GM19328 (cell line): ENCODE results near the gene ARHGEF28.

Experiments used
- ATAC-seq: cut with Tn5 transposase; IDR thresholded peaks from one replicate; pipeline ENCODE4 v1.9.1; 2021; ENCODE audit warnings: mild to moderate bottlenecking, moderate library complexity; ENCODE audit not compliant: unreplicated experiment

Gene ARHGEF28

DNA sequence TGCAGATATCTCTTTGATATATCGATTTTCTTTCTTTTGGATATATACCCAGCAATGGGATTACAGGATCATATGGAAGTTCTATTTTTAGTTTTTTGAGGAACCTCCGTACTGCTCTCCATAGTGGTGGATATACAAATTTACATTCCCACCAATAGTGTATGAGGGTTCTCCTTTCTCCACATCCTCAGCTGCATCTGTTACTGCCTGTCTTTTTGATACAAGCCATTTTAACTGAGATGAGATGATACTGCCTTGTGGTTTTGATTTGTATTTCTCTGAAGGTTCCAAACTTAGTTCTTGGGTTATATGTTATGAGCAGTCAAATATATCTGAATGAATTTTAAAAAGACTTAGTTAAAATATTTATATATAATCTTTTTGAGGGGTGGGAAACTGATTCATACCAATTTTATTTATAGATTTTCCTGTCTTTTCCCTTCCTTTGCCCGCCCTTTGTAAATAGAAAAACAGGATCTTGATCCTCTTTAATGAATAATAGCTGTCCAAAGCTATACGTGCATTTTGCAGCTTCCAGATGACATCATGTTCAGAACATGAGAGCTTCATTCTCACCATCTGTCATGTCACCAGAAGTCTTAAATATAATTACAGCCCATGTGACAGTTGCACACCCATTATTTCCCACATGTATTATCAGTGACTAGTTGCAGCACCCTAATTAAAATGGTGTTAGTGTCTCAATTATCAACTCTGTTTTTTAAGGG lies 6.2 kb upstream of the ARHGEF28 start:
- ATAC-seq = no peak

DNA sequence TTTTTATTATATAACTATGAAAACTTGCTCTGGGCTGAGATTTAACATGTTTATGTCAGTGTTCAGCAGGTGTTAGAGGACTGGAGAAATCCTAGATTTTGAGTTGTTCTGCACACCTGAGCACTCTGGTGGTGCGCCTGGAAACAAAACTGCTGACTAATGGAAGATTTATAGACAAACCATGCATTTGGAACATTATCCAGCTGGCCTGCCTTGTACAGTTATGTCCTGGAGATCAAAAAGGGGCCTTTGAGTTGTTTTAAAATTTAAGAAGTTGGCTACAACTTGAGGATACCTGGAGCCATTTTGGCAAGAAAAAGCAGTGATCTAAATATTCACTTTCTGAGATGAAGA lies 5.7 kb upstream of the ARHGEF28 start:
- ATAC-seq = no peak

DNA sequence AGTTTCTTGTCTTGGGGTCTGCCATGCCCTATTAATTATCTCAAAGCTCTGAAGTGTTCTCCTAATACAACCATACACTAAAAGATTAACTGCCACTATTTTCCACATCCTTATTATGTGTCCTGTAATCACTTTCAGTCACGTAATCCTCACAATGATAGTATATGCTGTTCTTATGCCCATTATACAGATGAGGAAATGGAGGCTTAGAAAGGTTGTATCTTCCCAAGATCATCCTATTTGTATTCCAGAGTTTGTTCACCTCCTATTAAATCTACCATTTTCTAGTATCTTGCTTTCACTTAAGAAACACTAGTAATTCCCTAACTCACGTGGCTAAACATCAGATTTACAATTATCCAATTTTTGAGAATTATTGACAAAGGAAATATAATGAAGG lies 2.9 kb upstream of the ARHGEF28 start:
- no peak for ATAC-seq

DNA sequence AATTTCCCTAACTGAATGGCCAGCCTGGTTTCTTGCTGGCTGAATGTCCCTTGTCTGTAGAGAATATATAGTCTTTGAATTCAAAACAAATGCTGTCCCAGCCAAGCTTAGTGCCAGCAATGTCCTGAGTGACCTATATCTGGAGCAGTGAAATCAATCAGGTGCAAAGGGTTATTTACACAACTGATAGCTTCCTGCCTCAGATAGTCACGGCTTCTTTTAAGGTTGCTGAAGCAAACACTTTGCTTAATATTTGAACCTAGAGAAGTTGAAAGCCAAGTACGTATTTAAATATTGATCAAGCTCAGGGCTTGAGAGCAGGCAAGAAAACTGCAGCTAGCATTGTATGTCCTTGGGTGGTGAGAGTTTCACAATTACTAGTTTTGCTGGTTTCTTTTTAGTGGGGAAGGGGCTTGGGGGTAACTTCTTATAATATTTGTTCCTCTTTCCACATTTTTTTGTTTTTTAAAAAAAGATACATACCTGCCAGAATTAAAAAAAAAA lies 2.0 kb upstream of the ARHGEF28 start:
- ATAC-seq = no peak

DNA sequence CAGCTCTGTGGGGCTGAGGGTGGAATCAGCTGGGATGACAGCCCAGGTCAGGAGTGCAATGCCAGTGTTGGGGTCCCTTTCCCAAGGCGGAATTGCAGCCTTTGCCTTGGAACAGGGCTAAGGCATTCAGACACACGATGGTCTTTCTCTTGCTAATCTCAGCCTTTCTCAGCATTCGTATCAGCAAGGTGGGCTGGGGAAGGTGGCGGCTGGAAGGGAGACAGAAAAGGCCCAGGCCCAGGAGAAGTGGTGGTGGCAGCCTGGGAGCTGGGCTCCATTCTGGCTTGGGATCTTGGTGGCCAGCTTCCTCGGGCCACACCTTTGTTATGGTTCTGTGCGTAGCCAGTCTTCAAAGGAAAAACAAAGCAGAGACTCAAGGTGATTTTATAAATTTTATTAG lies 1.1 kb upstream of the ARHGEF28 start:
- no peak for ATAC-seq

DNA sequence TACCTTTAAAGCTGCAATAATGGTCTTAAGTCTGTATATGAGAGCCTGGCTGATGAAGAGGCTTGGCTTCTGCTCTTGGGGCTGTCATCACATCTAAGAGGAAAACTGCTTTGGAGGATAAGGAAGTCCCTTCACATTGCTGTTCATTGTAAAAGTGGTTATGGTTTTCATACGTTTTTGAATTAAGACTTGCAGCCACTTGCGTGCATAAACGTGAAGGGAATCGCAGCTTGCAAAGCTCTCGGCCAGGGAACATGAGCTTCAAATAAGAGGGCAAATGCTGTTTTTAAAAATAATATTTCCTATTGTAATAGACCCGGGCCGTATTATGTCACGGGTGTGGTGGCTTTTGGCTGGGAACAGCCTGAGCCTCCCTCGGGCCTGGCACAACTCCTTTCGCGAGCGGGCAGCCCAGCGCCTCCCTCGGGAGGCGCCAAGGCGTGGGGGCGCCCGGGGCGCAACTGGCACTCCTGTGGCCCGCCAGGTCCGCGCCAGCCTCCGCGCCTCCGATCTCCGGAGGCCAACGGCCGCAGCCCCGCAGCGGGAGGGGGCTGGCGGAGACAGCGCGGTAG lies 538 bp upstream of the ARHGEF28 start:
- ATAC-seq = no peak

DNA sequence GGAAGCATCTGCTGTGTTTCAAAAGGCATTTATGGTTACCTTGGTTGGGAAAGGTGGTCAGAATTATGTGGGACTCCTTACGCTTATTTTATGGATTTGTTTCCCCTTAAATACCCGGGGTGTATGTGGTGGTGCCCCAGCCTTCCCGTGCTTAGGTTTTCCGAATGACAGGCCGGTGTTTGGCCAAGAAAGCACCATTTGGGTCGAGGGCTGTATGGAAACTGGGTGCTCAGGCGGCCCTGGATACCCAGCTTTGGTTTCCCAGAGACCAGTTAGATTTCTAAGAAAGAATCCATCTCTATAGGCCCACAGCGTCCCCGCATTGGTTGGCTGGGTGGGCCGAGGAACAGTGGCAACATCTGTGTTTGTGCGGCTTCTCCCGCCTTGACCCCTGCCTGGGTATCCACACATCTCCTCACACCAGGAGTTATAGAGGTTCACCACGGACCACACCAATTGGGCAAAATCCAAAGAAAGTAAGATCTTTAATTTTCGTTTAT lies 868 bp downstream of the ARHGEF28 start:
- ATAC-seq = no peak

DNA sequence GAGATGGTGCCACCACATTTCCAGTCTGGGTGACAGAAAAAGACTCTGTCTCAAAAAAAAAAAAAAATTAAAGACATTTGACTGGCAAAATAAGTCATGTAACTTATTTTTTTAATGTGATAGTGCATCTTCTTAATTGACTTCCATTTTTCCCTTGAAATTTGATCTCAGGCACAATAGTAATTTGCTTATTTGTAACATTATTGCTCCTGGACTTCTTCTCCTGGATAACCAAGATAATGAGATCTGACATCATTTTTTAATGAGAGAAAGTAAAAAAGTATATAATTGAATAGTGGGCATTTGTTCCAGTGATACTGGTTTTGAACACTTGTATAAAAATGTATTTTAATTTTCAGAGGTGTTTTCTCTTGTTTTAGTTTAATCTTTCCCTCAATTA lies 3.5 kb downstream of the ARHGEF28 start:
- ATAC-seq = no peak

DNA sequence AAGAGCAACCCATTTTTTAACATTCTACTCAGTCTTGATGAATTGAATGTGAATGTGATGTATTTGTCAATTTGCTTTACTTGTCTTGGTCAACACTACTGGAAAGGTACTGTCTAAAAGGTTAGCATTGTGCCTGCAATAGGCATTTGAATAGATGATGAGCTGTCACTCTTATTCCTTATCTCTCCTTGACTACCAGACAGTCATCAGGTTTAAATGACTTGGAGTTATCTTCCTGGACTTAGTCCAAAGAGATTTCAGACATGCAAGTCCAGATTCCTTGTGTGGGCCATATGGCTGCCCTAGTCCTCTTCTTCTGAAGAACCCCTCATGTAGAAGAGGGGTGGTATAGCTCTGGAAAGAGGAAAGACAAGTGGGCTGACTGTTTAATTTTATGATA lies 4.8 kb downstream of the ARHGEF28 start:
- ATAC-seq = no peak

DNA sequence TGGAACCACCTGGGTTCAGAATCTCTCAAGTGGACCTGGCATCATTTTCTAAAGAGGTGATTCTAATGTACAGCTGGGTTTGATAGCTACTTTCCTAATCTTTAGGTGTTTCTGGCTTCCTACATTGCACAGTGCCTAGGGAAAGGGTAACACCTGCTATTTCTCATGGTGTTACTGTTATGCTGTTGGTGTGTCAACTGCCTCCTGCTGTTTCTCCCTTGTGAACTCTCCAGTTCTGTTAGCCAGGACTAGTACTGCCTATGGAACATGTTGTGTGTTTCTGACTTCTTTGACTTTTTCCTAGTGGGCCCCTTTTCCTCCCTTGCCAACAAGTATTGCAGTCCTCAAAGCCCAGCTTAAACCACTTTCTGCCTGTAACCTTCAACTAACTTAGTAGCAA lies 5.5 kb downstream of the ARHGEF28 start:
- ATAC-seq = no peak

DNA sequence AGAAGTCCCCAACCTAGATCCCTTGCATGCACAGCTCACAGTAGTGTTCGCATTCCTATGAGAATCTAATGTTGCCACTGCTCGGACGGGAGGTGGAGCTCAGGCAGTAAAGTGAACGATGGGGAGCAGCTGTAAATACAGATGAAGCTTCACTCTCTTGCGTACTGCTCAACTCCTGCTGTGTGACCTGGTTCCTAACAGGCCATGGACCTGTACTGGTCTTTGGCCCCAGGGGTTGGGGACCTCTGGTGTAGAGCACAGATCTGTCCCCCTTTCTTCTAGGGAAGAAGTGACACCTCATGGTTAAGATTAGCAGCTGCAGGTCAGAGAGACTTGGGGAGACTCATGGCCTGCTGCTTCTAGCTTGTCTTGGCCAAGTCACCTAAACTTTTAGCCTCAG lies 7.1 kb downstream of the ARHGEF28 start:
- no peak for ATAC-seq

DNA sequence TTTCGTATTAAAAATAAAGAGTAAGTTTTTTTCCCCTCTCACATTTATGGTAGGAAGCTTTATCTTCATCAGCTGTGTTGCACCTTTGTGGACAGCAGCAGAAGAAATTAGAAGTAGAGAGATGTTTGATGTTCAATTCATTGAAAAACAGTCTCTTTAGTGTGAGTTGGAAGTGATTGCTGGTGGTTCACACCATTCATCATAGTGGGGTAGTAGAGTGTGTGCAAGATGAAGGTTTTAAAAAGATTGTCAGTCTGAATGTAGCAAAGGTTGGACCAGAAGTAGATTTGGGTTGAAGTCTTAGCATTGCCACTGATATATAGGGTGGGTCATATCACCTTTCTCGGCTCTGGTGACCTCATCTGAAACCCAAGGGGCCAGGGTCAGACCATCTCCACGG lies 10.4 kb downstream of the ARHGEF28 start:
- ATAC-seq = no peak

DNA sequence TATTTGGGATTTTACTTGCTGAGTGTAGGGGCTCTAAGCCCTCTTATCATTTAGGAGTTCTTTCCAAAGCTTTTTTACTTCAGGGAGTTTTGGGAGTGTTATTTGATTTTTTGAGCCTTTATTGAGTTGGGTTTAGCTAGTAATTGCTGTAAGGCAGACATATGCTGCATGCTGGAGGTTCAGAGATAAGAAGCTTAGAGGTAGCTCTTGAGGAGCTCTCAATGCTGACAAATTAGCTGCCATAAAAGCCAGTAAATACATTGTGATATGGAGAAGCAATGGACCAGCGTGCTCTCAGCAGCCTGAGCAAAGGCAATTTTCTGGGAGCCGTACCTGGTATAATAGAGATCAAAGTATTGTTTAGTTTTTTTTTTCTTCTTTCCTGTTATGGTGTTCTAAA lies 11.6 kb downstream of the ARHGEF28 start:
- ATAC-seq = no peak

DNA sequence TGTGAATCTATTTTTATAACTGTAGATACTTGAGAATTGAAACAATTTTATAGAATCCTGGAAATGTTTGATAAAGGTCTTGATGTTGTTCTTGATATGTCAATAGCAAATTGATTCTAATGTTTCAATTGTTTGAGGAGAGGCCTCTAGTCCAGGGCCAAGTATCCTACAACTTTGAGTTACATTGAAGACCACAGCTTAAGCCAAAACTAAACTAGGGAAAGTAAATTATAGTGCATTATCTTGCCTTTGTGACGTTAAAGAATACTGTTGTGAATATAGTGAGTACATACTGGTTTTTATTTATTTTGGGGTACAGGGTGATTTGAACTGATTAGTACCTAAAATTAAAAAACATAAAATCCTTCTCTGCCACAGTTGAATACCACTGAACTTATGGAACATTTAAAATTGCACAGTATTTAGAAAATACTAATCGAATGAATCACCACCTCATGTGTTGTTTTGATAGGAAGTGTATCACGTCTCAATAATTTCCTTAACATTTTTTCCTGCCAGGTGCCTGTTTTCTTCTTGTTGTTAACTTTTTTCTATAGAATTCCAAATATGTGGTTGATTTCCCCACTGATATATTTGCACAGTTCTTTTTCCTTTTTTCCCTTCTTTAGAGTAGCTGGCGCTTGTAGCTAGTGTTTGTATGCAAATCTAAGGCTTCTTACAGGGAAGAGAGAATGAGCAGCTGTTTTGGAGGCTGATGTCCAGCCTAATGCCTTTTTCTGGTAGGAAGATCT lies 12.5 kb downstream of the ARHGEF28 start:
- ATAC-seq = no peak

DNA sequence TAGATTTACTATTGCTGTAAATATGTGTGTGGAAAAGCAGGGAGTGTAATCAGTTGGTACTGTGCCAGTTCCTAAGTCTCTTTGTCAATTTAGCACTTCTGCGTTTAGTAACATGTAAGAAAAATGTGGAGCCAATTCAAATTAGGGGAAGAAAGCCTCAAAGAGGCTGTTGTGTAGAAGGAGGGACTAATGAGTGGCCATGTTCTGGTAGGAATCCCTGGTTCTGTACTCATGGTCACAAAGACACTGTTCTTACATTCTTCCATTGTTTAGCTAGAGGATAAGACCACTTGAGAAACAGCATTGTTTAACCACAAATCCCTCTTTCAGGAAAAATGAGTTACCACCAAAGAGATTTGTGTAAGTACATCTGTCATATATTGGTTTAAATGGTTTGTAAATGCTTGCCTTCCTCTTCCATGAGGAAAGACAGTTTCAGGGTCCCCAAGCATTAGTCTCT lies 14.9 kb downstream of the ARHGEF28 start:
- no peak for ATAC-seq

DNA sequence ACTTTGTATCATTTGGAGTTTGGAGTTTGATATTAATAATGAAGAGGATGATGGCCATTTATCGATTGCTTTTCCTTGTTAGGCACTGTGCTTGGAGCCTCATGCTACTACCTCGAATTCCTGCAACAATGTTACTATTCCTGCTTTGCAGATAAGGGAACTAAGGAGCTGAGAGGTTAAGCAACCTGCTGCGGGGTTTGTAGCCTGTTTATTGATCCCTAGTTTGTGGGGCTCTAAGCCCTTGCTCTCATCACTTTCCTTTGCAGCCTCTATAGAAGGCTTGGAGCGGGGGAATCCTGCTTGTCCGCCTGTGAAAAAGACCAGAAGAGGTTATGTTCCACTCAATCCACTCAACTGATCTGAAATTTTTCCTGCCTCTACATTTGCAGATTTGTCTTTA lies 15.8 kb downstream of the ARHGEF28 start:
- ATAC-seq = no peak

DNA sequence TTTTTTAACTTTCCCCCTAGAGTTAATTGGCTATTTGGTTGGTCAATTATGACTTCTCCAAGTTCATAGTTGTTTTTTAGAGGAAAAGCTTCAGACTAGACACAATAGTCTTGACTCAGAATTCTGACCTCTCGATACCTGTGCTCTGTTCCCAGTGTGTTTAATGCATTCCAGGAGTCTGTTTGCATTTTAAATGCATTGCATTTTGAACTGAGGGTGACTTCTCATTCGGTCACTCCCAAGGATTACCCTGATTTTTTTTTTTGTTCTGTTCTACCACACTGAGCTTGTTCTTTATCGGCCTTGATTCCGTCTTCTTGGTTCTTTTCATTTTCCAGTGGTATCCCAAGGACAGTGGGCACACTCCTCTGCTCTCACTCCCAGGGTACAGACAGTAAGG lies 16.3 kb downstream of the ARHGEF28 start:
- no peak for ATAC-seq

DNA sequence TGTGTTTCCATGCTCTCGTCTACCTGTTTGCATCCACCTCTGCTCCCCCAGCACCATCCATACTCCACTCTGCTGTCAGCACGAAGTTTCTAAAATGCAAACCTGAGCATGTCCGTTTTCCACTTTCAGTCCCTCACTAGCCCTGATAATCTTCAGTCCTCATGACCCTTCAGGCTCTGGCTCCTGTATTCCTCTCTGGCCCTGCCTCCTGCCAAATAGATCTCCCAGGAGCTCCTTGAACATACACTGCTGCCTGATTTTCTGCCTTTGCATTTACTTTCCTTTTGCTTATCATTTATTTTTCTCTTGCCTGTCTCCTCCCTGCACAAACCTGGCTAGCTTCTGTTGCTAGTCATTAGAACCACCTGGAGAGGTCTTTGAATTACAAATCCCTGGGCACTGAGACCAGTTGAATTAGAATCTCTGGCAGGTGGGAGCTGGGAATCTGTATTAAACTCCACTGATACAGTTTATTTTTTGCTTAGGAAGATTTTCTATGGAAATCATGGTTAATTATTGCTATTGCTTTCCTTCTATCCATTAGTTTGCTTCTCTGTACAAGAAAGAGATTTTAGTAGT lies 18.5 kb downstream of the ARHGEF28 start:
- ATAC-seq = no peak

DNA sequence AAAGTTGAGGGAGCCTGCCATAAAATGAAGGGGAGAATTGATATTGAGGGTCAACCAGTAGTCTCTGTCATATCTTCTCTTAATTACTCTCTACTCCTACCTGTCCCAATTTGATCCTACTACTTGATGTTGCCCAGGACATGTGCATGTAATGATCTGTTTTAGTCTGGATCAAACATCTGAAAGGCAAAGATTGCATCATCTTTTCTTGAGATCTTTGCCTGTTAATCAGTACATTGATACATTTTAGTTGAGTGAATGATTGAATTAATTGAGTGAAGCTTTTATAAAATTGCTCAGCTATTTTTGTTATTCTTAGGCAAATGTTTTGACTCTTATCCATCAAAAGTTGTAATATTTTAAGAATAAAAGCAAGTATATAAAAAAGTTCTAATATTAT lies 21.7 kb downstream of the ARHGEF28 start:
- ATAC-seq = no peak

DNA sequence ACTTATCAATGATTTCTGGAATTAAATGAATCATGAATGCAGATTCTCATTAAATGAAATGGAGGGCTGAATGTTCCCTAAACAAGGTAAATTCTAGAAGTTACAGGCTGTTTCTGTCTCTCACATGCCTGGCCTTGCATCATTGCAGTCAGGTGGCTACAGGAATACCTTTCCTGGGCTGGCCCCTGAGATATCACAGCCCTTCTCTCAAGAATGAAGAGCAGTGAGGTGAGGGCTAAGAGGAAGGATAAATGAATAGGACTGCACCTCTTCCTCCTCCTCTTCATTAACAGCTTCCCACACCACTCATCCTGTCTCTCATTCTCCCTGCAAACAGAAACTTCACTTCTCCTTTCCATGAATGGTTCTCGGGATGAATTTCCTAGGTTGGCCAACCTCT lies 22.5 kb downstream of the ARHGEF28 start:
- no peak for ATAC-seq

DNA sequence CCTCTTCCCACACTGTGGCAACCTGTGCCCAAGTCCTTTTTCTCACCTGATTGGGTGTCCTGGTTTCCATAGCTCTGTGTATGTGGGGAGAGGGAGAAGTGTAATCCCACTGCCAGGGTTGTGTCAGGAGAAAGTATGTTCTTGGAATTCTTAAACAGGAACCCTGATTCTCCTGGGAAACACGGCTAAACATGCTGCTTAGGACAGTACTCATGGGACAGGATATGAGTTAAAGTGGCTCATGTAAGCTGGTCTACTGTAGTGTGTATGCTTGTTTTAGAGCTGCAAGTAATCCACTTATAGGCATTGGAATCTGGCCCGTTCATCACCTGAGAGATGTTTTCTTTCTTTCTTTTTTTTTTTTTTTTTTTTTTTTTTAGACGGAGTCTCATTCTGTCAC lies 23.9 kb downstream of the ARHGEF28 start:
- ATAC-seq = no peak

DNA sequence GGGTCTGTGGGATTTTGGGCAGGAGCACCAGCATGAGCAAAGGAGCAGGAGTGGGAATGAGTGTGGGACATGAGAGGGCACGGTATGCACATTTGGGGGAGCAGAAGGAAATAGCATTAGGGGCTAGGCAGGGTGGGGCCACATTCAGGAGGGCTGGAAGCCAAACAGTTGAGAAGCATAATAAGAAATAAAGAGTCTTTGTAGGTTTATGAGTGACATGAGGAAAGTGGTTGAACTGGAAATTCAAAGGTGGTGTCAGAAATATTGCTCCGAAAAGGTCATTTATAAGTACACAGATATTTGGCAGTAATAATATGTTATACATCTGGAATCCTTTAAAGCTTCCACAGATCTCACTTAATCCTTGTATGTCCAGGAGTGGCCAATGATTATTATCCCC lies 26.4 kb downstream of the ARHGEF28 start:
- ATAC-seq = no peak
